IMR-90 (cell line): ENCODE results near the gene XRCC4.

Experiments used
- CEBPB ChIP-seq: IDR thresholded peaks from 2 replicates; pipeline ENCODE4 v1.6.1; 2012; ENCODE audit warnings: low read depth, low read length, improper control_type of control experiment
- POLR2A ChIP-seq: IDR thresholded peaks from 2 replicates; pipeline ENCODE4 v1.6.1; 2012; ENCODE audit warnings: mild to moderate bottlenecking, low read depth, low read length
- RCOR1 ChIP-seq: IDR thresholded peaks from 2 replicates; pipeline ENCODE4 v1.6.1; 2012; ENCODE audit warnings: mild to moderate bottlenecking, low read length, improper control_type of control experiment; ENCODE audit not compliant: insufficient replicate concordance
- TF ChIP-seq, protein P1 (sequence below): conservative IDR thresholded peaks from 2 replicates; pipeline ENCODE4 v1.5.1; 2012; ENCODE audit warnings: mild to moderate bottlenecking, low read depth, low read length, improper control_type of control experiment
- TF ChIP-seq, protein P2 (sequence below): fragments of 150-350 bp; IDR thresholded peaks from 2 replicates; pipeline ENCODE4 v1.6.1; 2016; ENCODE audit warnings: low read depth, mild to moderate bottlenecking, low read length, moderate library complexity, borderline replicate concordance

DNA sequence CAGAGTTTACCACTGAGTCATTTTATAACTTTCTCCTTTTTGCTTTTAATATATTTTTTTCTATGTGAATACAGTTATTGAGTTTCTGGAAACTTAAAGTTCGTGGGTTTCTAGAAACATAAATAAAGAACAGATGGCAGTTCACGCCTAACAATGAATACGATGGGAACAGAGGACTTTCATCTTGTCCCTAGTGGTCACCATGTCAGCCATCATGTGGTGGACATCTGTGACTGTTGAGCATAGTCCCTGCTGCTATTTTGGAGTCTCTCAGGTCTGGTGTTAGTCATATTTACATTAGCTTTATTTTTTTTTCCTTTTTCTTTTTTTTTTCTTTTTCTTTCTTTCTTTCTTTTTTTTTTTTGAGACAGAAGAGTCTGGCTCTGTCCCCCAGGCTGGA lies 85.3 kb downstream of the XRCC4 start:
- TF ChIP-seq, protein P1, sequence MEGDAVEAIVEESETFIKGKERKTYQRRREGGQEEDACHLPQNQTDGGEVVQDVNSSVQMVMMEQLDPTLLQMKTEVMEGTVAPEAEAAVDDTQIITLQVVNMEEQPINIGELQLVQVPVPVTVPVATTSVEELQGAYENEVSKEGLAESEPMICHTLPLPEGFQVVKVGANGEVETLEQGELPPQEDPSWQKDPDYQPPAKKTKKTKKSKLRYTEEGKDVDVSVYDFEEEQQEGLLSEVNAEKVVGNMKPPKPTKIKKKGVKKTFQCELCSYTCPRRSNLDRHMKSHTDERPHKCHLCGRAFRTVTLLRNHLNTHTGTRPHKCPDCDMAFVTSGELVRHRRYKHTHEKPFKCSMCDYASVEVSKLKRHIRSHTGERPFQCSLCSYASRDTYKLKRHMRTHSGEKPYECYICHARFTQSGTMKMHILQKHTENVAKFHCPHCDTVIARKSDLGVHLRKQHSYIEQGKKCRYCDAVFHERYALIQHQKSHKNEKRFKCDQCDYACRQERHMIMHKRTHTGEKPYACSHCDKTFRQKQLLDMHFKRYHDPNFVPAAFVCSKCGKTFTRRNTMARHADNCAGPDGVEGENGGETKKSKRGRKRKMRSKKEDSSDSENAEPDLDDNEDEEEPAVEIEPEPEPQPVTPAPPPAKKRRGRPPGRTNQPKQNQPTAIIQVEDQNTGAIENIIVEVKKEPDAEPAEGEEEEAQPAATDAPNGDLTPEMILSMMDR, result no peak
- TF ChIP-seq POLR2A, result no peak
- TF ChIP-seq CEBPB, result no peak
- TF ChIP-seq RCOR1, result no peak
- TF ChIP-seq, protein P2, sequence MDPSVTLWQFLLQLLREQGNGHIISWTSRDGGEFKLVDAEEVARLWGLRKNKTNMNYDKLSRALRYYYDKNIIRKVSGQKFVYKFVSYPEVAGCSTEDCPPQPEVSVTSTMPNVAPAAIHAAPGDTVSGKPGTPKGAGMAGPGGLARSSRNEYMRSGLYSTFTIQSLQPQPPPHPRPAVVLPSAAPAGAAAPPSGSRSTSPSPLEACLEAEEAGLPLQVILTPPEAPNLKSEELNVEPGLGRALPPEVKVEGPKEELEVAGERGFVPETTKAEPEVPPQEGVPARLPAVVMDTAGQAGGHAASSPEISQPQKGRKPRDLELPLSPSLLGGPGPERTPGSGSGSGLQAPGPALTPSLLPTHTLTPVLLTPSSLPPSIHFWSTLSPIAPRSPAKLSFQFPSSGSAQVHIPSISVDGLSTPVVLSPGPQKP, result no peak
